Epithelial cell of esophagus (primary cell): Measurements from ENCODE around the gene NOL4L.

Experiments used
- DNase-seq: peaks from one replicate; pipeline ENCODE4 v3.0.0; 2010; ENCODE audit warnings: low read depth
- H3K4me3 ChIP-seq: 2 replicates; pipeline ENCODE4 v1.5.1; 2011; ENCODE audit warnings: mild to moderate bottlenecking, low read length, control low read depth
- CTCF ChIP-seq: IDR thresholded peaks from 2 replicates; pipeline ENCODE4 v1.5.1; 2011; ENCODE audit warnings: low read depth, mild to moderate bottlenecking, low read length, control low read depth, inconsistent platforms; ENCODE audit not compliant: insufficient read depth; ENCODE audit errors: missing control alignments

Gene NOL4L

GRCh38 chr20:32483351-32484224 lies 101.5 kb downstream of the NOL4L start:
- no peak for TF ChIP-seq CTCF
- peak; percentile 68 for DNase-seq
- peak overlapping the region; percentile 64 for H3K4me3 ChIP-seq

GRCh38 chr20:32482442-32483261 lies 102.5 kb downstream of the NOL4L start:
- peak overlapping the region; percentile 48 for H3K4me3 ChIP-seq
- DNase-seq, result peak; percentile 30
- no peak for TF ChIP-seq CTCF

GRCh38 chr20:32482143-32482441 lies 103.0 kb downstream of the NOL4L start:
- no peak for DNase-seq
- peak overlapping the region; percentile 48 for H3K4me3 ChIP-seq
- TF ChIP-seq CTCF, result no peak

- DNase-seq, result no peak
- TF ChIP-seq CTCF, result no peak
- H3K4me3 ChIP-seq, result no peak overlapping the region
Observed at GRCh38 chr20:32481311-32482142, 103.6 kb downstream of the NOL4L start.

- TF ChIP-seq CTCF, result no peak
- no peak for DNase-seq
- no peak overlapping the region for H3K4me3 ChIP-seq
Observed at GRCh38 chr20:32480371-32481241, 104.5 kb downstream of the NOL4L start.

- no peak for DNase-seq
- no peak overlapping the region for H3K4me3 ChIP-seq
- no peak for TF ChIP-seq CTCF
Observed at GRCh38 chr20:32479697-32480171, 105.4 kb downstream of the NOL4L start.
